C4-2B (cell line): ENCODE results near the gene BRD4.
"Not testable (repeated sequence)": the region's sequence is repeated elsewhere in the genome, so short reads cannot be mapped to it uniquely, and the experiment has no call there.

Experiments
- H3K27ac ChIP-seq: fragments of 450-650 bp; 2 replicates; pipeline ENCODE4 v1.5.1; 2017
- ZFX ChIP-seq: fragments of 450-650 bp; IDR thresholded peaks from 2 replicates; pipeline ENCODE4 v1.6.1; 2017
- TF ChIP-seq, protein P1 (sequence below): fragments of 450-650 bp; conservative IDR thresholded peaks from 2 replicates; pipeline ENCODE4 v1.5.1; 2017; ENCODE audit warnings: mild to moderate bottlenecking

Gene BRD4

DNA sequence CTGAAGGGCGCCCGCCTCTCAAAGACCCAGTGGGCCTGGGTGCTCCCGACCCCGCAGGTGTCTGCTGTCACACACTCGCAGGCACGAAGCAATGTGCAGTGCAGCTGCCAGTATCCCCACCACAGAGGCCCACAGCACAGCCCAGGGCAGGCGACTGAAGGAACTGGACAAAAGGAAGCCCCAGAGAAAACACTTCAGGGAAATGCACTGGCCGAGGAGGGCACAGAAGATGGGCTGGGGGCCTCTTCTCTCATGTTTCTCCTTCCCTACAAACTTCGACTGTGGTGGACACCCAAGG, 37.2 kb upstream of the BRD4 start:
- TF ChIP-seq, protein P1, sequence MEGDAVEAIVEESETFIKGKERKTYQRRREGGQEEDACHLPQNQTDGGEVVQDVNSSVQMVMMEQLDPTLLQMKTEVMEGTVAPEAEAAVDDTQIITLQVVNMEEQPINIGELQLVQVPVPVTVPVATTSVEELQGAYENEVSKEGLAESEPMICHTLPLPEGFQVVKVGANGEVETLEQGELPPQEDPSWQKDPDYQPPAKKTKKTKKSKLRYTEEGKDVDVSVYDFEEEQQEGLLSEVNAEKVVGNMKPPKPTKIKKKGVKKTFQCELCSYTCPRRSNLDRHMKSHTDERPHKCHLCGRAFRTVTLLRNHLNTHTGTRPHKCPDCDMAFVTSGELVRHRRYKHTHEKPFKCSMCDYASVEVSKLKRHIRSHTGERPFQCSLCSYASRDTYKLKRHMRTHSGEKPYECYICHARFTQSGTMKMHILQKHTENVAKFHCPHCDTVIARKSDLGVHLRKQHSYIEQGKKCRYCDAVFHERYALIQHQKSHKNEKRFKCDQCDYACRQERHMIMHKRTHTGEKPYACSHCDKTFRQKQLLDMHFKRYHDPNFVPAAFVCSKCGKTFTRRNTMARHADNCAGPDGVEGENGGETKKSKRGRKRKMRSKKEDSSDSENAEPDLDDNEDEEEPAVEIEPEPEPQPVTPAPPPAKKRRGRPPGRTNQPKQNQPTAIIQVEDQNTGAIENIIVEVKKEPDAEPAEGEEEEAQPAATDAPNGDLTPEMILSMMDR = no peak
- TF ChIP-seq ZFX = no peak

DNA sequence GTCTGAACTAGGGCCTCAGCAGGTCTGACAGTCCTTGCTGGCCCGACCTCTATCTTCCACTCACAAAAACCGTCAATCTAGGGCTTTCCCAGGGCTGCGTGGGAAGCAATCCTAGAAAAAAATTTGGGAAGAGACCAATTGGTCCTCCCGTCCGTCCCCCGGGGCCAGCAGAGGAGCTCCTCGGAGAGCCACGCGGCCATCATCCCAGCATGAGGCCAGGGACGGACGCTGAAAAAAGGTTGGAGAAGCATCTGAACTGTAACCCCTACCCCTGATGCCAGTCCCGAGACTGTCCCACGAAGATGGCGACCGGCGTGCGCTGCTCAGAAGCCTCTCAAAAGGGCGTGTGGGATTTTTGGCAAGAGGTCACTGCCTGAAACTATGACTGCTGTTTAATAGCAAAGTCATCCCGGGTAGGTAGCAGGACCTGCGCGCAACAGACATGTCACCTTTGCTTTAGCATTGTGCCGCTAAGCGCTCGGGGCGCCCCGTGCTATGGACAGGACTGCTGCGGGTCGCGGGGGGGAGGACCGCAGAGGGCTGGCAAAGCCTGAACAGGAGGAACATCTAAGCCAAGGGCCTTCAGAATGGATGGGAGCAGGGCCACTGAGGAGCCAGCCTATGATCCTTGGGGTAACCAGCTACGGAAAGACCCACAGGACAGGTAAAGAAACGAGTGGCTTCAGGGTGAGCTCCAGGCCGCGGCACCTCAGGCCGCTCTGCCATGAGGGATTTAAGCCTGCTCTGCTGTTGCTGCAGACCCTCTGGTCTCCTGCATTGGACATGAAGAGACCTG, 36.7 kb upstream of the BRD4 start:
- H3K27ac ChIP-seq = no peak overlapping the region
- TF ChIP-seq, protein P1 = no peak
- TF ChIP-seq ZFX = no peak

More for the DNA sequence above, 37.2 kb upstream of the BRD4 start:
- H3K27ac ChIP-seq = no peak overlapping the region

DNA sequence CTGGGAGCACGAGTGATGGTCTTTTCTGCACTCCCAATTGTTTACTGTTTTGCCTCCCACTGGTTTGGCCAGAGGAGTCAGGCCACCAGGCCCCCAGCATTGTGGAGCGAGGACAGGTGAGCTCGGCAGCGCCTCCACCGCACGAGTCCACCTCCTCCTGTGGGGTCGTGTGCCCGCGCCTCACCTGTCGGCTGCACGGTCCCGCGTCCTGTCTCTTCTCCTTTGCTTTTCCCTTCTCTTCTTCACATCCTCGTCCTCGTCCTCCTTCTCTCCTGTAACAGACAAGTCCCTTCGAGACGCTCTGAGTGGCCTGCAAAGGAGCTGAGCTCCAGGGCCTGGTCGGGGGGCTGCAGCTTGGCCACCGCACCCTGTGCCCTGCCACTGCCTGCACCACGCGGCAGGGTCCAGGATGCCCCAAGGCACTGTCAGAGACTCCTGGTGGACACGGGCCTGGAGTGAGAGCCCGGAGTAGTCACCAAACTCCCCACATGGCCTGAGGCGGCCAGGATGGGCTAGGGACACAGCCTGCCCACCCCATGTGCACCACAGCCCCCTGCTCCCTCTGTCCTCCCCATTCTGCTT, 35.8 kb upstream of the BRD4 start:
- no peak for TF ChIP-seq ZFX
- TF ChIP-seq, protein P1 = no peak
- no peak overlapping the region for H3K27ac ChIP-seq

DNA sequence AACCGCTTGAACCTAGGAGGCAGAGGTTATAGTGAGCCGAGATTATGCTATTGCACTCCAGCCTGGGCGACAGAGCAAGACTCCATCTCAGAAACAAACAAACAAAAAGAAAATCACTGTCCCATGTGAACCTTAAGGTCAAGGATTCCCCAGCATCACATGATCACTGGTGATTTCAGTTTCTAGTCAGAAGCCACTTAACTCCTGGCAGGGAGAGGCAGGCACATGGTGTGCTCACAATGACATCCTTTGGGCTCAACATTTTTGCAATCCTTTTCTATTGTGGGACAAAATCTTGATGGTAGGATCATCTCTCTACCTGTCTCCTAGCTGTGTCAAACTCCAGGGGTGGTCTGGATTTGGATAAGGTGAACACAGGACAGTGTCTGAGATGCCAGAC, 35.1 kb upstream of the BRD4 start:
- H3K27ac ChIP-seq = no peak overlapping the region
- TF ChIP-seq, protein P1 = no peak
- no peak for TF ChIP-seq ZFX

DNA sequence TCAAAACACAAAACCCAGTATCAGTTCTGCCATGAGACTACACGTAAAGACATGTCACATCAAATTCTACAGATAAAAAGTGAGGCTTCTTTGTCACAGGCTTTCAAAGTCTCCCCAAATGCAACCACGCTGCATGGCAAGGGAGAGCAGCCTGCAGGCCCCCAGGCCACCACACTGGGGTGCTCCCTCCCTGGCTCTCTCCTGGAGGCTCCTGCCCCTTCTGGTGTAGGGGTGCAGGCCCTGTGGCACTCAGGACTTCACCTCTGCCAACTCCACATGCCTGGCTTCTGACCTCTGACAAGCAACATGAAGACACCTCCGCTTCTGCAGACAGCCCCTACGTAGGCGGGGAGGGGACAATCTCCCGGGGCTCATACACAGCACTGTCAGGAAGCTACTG, 32.9 kb upstream of the BRD4 start:
- TF ChIP-seq ZFX = no peak
- no peak overlapping the region for H3K27ac ChIP-seq

DNA sequence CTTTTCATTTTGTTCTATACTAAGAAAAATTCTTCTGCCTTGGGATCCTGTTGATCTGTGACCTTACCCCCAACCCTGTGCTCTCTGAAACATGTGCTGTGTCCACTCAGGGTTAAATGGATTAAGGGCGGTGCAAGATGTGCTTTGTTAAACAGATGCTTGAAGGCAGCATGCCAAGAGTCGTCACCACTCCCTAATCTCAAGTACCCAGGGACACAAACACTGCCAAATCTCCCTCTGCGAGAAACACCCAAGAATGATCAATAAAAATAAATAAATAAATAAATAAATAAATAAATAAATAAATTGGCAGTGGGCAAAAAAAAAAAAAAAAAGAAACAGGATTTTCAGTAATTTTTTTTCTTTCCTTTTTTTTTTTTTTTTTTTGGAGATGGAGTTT, 31.5 kb upstream of the BRD4 start:
- H3K27ac ChIP-seq = not testable (repeated sequence)

DNA sequence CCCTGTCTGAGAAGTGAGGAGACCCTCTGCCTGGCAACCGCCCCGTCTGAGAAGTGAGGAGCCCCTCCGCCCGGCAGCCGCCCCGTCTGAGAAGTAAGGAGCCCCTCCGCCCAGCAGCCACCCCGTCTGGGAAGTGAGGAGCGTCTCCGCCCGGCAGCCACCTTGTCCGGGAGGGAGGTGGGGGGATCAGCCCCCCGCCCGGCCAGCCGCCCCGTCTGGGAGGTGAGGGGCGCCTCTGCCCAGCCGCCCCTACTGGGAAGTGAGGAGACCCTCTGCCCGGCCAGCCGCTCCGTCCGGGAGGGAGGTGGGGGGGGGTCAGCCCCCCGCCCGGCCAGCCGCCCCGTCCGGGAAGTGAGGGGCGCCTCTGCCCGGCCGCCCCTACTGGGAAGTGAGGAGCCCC, 30.7 kb upstream of the BRD4 start:
- not testable (repeated sequence) for H3K27ac ChIP-seq

DNA sequence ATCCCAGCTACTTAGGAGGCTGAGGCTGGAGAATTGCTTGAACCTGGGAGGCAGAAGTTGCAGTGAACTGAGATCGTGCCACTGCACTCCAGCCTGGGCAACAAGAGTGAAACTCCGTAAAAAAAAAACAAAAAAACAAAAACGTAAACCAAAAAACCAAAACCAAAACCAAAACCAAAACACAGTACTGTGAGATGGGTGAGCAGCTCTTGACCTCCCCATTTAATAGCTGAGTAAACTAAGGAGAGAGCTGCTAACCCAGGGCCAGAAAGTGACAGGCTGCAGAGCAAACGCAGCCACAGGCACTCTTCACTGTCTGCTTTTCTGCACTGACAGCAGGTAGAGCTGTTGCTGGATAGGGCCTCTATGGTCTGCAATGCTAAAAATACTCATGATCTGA, 27.7 kb upstream of the BRD4 start:
- H3K27ac ChIP-seq = not testable (repeated sequence)

DNA sequence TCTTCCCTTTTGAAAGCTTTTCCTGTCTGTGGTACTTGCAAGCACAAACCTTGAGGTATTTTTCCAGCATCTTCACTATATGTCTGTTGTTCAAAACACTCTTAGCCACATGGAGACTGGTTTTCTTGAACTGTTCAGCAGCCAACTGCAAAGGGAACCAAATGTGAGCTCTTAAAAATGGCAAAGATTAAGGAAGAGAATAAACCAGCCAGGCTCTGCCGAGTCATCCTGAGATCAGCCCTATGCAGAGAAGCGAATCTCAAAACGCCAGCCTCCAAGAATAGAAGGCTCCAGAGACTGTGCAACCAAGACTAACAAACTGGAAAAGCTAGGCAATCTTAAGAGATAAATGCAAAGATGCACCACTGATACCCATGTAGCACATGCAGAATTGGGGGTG, 26.6 kb upstream of the BRD4 start:
- no peak for TF ChIP-seq ZFX
- TF ChIP-seq, protein P1 = no peak
- H3K27ac ChIP-seq = no peak overlapping the region
